NCI-H2196 (cell line): ENCODE measurements around the gene SDK1.

Experiments used
- DNase-seq: peaks from one replicate; lab custom pipeline; 2025; ENCODE audit not compliant: unreplicated experiment; lab: John Stamatoyannopoulos, UW

The SDK1 gene

DNA sequence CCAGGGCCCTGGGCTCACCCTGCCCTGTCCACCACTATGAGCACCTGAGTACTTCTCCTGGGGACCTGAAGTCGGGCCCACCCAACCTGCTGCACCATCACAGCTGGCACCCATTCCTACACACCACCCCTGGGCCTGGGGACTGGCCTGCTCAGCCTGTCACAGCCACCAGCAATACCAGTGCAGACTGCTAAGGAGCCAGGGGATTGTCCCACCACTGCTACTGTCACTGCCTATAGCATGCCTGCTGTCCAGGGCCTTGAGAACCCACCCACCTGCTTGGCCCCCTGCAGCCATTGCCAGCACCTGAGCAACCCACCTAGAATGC lies 756.2 kb downstream of the SDK1 start:
- DNase-seq = no peak

DNA sequence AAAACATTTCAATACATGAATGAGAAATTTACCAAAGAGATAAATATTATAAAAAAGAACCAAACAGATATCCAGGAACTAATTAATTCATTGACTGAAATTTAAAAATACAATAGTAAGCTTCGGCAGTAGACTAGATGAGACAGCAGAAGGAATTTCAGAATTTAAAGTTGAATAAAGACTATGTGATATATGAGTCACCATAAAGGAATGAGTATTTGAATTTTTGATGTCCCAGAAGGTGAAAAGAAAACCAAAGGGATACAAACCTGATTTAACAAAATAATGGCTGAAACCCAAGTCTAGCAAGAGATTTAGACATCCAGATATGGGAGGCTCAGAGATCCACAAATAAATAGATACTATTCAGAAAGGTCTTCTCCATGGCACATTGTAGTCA lies 757.1 kb downstream of the SDK1 start:
- DNase-seq = no peak

GRCh38 chr7:4065190-4065589 lies 764.1 kb downstream of the SDK1 start:
- no peak for DNase-seq

GRCh38 chr7:4066206-4066605 lies 765.2 kb downstream of the SDK1 start:
- no peak for DNase-seq

DNA sequence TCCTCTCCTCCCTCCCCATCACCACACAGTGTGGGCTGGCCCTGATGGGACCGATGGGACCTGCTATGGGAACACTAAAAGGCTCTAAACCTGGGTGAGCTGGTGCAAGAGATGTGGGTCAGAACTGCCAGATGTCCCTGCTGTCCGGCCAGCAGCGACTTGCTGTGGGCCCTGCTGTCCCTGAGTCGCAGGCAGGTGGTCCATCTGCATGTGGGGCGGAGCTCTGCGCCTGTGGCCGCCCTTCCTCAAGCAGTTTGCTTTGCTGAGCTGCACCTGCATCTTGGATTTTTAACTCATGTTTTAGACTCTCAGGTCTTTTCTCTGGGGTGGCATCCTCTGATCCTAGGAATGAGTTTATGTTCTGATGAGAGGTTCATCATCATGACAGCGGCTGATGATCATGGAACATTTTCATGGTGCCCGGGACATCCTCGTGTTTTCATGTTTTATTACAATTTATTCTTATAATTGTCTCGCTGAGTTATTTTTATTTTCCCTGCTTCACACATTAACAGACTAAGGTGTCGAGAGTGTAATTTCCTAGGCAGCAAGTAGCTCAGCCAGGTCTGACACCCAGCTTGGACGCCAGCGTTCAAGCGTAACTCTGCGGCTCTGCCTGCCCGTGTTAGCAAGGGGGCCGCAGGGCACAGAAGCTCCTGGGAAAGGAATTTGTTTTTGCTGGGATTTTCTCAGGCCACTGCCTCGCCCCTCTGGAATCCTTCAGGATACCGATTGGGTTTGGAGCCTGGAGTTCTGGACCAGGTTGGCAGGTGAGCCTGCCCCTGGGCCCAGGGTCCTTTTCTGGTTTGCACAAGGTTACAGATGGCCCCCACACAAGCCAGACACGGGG lies 765.8 kb downstream of the SDK1 start:
- DNase-seq = no peak

DNA sequence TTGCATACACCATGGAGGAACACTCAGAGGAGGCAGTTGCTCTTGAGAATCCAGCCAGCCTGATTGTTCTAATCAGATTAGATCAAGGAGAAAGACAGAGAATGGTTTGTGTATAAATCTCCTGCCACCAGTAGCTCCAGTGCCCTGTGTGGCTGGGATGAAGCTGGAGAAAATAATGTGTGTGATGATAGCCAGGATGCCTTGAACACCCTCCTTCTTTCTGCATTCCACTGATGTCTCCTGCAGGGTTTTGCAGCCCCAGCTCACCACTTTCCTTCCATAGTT lies 766.4 kb downstream of the SDK1 start:
- no peak for DNase-seq

- DNase-seq = no peak
Measured at GRCh38 chr7:4067874-4068273, 766.8 kb downstream of the SDK1 start.

DNA sequence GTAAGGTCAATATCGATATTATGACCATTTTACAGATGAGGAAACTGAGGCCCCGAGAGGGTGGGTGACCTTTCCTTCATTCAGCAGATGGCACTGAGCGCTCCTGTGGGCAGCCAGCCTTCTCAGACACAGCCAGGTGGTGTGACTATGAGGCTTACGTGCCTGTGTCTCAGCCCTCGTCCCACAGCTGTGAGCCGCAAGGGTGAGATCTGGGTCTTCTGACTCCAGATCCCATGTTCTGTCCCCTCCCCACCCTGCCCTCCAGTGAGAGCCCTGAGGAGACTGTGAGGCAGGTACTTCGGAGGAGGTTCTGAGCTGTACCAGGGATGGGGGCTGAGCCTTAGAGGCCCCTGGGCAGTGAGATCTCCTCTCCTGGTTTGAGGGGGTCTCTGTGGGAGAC lies 767.2 kb downstream of the SDK1 start:
- DNase-seq = no peak

DNA sequence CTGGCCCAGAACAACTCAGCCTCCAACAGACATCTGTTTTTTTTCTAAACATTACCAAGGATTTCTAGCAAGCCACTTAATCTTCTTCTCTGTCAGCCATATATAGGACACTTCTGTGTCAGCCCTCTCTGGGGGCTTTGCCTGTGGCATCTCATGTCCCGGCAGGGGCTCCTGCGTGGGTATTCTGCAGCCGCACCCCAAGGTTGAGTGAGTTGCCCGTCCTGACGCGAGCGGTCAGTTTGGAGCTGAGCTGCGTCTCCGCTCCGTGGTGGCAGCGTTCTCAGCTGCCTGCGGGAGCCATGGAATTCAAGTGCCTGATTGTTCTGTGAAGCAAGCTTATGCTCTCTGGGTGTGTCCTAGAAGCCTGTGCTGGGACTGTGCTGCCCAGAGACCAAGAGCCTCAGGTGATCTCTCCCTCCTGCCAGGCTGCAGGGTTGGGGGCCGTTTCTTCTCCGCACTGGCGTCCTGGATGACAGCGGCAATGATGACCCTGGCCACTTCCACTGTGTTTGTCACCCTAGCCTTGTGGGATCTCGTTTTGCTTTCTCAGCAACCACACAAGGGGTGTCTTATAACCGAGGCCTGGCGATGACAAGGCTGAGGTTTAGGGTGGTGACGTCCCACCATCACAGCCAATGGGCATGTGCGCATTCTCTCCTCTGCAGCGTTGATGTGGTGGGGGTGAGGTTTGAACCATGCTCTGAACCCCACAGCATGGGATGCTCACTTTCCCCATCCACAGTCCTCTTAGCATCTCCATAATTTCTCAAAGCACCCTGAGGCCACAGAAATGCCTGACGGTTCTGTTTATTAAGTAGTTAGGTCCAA lies 768.4 kb downstream of the SDK1 start:
- DNase-seq = no peak

- no peak for DNase-seq
Measured at GRCh38 chr7:4070214-4070613, 769.2 kb downstream of the SDK1 start.

DNA sequence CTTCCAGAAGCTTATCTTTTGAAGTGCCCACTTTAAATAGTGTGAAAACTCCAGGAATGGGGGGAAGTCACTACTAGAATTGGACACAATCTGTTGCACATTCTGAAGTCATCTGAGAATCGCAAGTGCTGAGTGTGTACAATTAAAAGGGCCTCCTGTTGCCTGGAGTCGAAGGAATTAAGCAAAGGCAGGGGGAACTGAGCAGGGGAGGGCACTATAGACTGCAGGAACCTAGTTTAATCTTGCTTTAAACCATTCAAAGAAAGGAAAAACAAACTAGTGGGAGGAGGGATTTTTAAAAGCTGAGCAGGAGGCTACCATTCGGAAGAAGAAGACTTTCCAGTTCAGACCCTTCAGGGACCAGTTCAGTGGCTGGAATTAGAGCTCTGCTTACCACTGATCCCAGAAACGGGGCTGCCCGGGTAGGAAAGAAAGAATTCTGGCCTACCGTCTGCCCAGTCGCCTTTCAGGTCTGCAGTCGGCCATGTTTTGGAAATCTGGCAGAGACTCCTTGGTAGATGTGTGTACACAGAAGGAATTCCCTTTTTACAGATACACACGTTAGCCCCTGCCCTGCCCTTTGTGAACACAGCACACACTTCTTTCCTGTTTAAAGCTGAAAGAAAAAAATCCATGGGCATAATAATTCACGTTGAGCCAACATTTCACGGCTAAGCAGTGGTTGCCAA lies 770.5 kb downstream of the SDK1 start:
- no peak for DNase-seq

DNA sequence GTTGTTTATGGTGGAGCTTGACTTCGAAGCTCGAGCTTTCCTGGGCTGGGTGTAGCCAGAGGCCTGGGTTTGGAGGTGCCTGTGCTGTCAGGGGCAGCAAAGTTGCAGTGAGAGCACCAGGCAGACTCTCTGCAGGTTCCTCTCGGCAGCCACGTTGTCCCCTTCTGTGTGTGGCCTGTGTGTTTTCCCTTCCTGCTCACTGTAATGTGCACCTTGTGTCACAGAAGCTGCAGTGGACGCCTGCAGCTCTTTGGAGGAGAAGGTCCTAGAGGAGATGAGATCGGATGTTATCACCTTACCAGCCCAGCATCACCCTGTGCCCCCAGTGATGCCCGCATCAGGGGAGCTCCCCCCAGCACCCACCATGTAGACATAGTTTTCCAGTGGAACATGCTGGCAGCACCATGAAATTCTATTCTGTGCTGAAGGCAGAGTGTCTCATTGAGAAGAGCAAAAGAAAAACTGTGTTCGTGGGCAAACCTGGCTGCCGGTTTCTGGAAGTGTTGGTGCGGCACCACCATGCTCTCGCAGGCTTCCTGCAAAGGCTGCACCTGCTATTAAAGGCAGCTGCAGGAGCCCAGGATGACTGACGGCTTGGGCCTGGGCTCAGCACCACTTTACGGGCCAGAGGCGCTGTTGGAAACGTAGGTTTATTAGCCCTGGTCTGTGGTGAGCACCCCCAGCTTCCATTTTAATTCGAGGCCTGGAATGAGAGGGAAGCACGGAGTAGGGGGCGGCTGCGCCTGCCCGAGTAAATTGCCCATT lies 771.3 kb downstream of the SDK1 start:
- DNase-seq = no peak

DNA sequence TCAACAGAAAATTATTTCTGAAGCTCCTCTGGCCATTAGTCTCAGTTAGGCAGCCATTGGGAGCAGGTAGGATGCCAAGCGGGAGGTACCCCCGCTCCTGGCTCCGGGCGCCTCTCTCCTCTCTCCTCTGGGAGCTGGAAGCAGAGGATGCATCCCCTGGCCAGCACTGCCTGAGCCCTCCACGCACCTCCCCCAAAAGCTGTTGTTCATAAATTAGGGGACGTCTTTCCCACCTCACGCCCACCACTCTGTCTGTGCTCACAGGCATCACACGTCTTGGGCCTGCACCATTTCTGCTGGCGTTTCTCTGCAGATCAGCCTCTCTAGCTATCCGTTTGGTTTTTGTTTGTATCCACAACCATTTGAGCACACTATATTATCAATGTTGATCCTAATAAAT lies 772.0 kb downstream of the SDK1 start:
- DNase-seq = no peak

DNA sequence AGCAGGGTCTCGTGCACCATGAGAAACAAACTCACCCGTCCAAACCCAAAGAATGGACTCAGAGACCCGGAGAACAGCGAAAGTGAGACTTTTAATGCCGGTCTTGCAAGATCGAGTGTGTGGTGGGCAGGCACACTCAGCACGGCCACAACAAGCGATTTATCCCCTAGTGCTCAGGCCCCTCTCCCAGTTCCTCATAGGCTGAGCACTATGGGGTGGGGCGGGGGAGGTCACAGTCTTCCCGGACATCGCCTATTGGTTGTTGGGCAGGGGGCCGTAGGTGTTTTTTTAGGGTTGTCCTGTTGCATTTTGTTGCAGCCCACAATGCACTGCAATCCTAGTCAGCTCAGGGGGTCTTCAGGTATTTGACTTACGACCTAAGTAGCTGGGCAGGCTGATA lies 772.7 kb downstream of the SDK1 start:
- DNase-seq = no peak

DNA sequence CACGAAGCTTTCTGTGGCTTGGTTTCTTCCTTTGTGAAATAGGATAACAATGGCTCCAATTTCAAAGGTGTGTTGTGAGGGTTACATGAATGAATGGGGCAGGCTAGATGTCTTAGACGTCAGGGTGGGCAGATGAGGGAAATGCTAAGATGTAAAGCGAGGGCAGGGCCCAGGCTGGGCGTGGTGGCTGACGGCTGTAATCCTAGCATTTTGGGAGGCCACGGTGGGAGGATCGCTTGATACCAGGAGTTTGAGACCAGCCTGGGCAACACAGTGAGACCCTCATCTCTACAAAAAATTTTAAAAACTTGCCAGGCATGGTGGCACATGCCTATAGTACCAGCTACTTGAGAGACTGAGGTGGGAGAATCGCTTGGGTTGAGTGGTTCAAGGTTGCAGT lies 773.4 kb downstream of the SDK1 start:
- no peak for DNase-seq

- DNase-seq = no peak
Measured at GRCh38 chr7:4074994-4075393, 773.9 kb downstream of the SDK1 start.

GRCh38 chr7:4076701-4077294 lies 775.7 kb downstream of the SDK1 start:
- DNase-seq = no peak

DNA sequence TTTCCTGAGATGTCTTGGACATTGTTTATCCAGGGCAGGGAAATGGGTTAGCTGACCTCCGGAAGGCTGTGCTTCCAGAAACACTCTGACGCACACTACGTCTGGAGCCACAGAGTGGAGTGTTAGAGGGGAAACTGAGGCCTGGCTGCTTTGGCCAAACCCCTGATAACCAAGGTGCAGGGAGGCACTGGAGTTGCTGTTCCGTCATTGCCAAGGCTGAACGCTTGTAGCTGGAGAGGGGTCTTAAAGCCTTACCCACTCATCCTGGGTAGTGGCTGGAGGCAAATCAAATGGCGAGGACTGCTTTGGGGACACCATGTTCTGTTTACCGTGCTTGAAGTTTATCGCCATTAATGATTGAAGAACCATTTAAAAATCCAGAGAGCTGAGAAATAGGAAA lies 776.9 kb downstream of the SDK1 start:
- no peak for DNase-seq

GRCh38 chr7:4078580-4078979 lies 777.5 kb downstream of the SDK1 start:
- DNase-seq = no peak

DNA sequence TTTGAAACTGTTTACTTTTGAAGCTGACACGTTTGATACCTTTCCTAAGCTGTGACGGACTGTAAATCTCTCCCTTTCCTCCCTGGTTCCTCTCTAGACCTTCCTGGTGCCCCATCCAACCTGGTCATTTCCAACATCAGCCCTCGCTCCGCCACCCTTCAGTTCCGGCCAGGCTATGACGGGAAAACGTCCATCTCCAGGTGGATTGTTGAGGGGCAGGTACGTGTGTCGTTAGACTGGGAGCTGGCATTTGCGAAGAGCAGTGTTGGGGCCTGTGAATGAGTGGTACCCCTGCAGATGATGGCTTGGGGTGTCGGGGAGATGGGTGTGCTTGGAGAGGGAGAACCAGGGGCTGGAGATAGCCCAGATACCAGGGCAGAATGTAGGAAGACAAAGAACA lies 778.3 kb downstream of the SDK1 start:
- no peak for DNase-seq

DNA sequence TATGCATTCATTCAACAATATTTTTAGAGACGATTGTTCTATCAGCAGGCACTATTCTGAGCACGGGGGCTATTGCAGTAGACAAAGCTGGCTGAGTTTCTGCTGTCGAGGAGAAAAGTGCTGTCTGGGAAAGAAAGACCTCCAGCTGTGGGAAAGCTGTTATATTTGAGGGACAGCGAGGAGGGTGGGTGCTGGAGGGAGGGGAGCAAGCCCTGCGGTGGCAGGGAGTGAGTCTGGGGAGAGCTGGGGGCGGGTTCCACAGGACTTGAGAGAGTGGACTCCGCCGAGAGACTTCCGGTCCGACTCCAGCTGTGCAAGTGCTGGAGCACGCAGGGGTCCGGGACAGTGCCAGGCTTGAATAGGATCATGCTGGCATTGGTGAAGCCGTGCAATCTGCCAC lies 778.9 kb downstream of the SDK1 start:
- no peak for DNase-seq
